ENCODE results near the gene PSMC3IP.

GRCh38 chr17:42608305-42609181 lies 31.0 kb upstream of the PSMC3IP start:
- TF ChIP-seq CTCF (IDR thresholded peaks at IDR 0.05) (no peak), POLR2AphosphoS5 (IDR thresholded peaks at IDR 0.05) (no peak)
